HepG2 (cell line): ENCODE results near the gene CITED4. TPM values are rescaled to one million over a fixed set of nuclear protein-coding genes. Genes with fewer than 3 reads are reported as not detected.

Experiments used
- CHD4 ChIP-seq: fragments of 200-600 bp; sonication (generic); IDR thresholded peaks from 2 replicates; pipeline ENCODE4 v1.7.0; 2017; ENCODE audit warnings: mild to moderate bottlenecking, low read length, borderline replicate concordance
- DNMT3B ChIP-seq: conservative IDR thresholded peaks from 2 replicates; pipeline ENCODE4 v1.6.1; 2016; ENCODE audit warnings: missing biosample characterization, control low read depth
- E2F5 ChIP-seq: sonication (generic); formaldehyde crosslinking; conservative IDR thresholded peaks from 2 replicates; pipeline ENCODE4 v1.4.0; 2020; ENCODE audit warnings: missing genetic modification reagents
- FOXA1 ChIP-seq, 2 experiments: fragments of 450-650 bp in 1 of 2; sonication (generic) in 1 of 2; formaldehyde crosslinking in 1 of 2; IDR thresholded peaks; 2 replicates each; pipeline versions ENCODE4 v1.4.0 to v1.6.1; 2016 to 2020; ENCODE audit warnings: missing genetic modification reagents in 1 of 2
- FOXK1 ChIP-seq: sonication (generic); formaldehyde crosslinking; IDR thresholded peaks from 2 replicates; pipeline ENCODE4 v1.4.0; 2020; ENCODE audit warnings: low read depth, missing genetic modification reagents, borderline replicate concordance
- HMGXB4 ChIP-seq, 2 experiments: sonication (generic) in 1 of 2; formaldehyde crosslinking in 1 of 2; IDR thresholded peaks; 2 replicates each; pipeline versions ENCODE4 v1.4.0 to v1.6.1; 2018 to 2020; ENCODE audit warnings: missing genetic modification reagents in 2 of 2, borderline replicate concordance in 1 of 2, low read depth in 1 of 2, mild to moderate bottlenecking in 1 of 2, missing biosample characterization in 1 of 2
- IRF2 ChIP-seq: IDR thresholded peaks from 2 replicates; pipeline ENCODE4 v1.6.1; 2018; ENCODE audit warnings: missing genetic modification reagents, missing compliant biosample characterization
- IRF9 ChIP-seq: sonication (generic); formaldehyde crosslinking; IDR thresholded peaks from 2 replicates; pipeline ENCODE4 v1.8.0; 2022; ENCODE audit warnings: missing genetic modification reagents, mild to moderate bottlenecking, borderline replicate concordance
- KDM2A ChIP-seq: sonication (generic); formaldehyde crosslinking; IDR thresholded peaks from 2 replicates; pipeline ENCODE4 v1.4.0; 2020; ENCODE audit warnings: low read depth, missing genetic modification reagents, borderline replicate concordance
- KDM6A ChIP-seq: IDR thresholded peaks from 2 replicates; pipeline ENCODE4 v1.6.1; 2016; ENCODE audit warnings: low read depth
- KMT2A ChIP-seq: sonication (generic); formaldehyde crosslinking; IDR thresholded peaks from 2 replicates; pipeline ENCODE4 v1.4.0; 2020; ENCODE audit warnings: missing genetic modification reagents
- MIXL1 ChIP-seq: IDR thresholded peaks from 2 replicates; pipeline ENCODE4 v1.6.1; 2016
- SALL1 ChIP-seq: sonication (generic); formaldehyde crosslinking; IDR thresholded peaks from 2 replicates; pipeline ENCODE4 v1.8.0; 2022; ENCODE audit warnings: mild to moderate bottlenecking, missing genetic modification reagents
- SAP130 ChIP-seq: IDR thresholded peaks from 2 replicates; pipeline ENCODE4 v1.6.1; 2016; ENCODE audit warnings: low read depth
- SMAD3 ChIP-seq: sonication (generic); formaldehyde crosslinking; IDR thresholded peaks from 2 replicates; pipeline ENCODE4 v1.4.0; 2020; ENCODE audit warnings: missing genetic modification reagents
- SMAD9 ChIP-seq: sonication (generic); formaldehyde crosslinking; IDR thresholded peaks from 2 replicates; pipeline ENCODE4 v1.5.1; 2020; ENCODE audit warnings: mild to moderate bottlenecking, missing genetic modification reagents
- SRF ChIP-seq: IDR thresholded peaks from 2 replicates; pipeline ENCODE4 v1.6.1; 2011; ENCODE audit warnings: mild to moderate bottlenecking, low read depth, low read length, moderate library complexity
- STAG1 ChIP-seq: sonication (generic); formaldehyde crosslinking; IDR thresholded peaks from 2 replicates; pipeline ENCODE4 v1.4.0; 2020; ENCODE audit warnings: missing genetic modification reagents
- STAT5B ChIP-seq: sonication (generic); formaldehyde crosslinking; IDR thresholded peaks from 2 replicates; pipeline ENCODE4 v1.4.0; 2020; ENCODE audit warnings: missing genetic modification reagents
- TGIF2 ChIP-seq: IDR thresholded peaks from 2 replicates; pipeline ENCODE4 v1.6.1; 2016; ENCODE audit warnings: control low read depth, missing compliant biosample characterization
- ZNF143 ChIP-seq: sonication (generic); formaldehyde crosslinking; IDR thresholded peaks from 2 replicates; pipeline ENCODE4 v1.4.0; 2020; ENCODE audit warnings: missing genetic modification reagents
- ZNF619 ChIP-seq: sonication (generic); formaldehyde crosslinking; IDR thresholded peaks from 2 replicates; pipeline ENCODE4 v1.4.0; 2020; ENCODE audit warnings: mild to moderate bottlenecking, missing genetic modification reagents
- ZNF841 ChIP-seq: sonication (generic); formaldehyde crosslinking; IDR thresholded peaks from 2 replicates; pipeline ENCODE4 v1.8.1; 2023; ENCODE audit warnings: missing genetic modification reagents, borderline replicate concordance
- polyA plus RNA-seq, 8 experiments: library from polyadenylated mRNA; depleted of rRNA in 3 of 8; stranded (reverse) in 7 of 8; unstranded in 1 of 8; fragments of >200 nt; fragmentation: Illumina TruSeq in 4 of 8; extraction: Trizol in 4 of 8; gene quantifications; 2 replicates each; pipeline versions ENCODE4 v1.2.1 to v1.2.3, GENCODE V29; 2011 to 2016; ENCODE audit warnings: low read depth in 4 of 8, missing spikeins in 1 of 8, mixed read lengths in 1 of 8; ENCODE audit not compliant: insufficient read depth in 1 of 8
- total RNA-seq, 5 experiments: library from RNA; depleted of rRNA; stranded (reverse); fragments of >200 nt; fragmentation: Illumina TruSeq; extraction: Trizol; gene quantifications; 2 replicates each; pipeline ENCODE4 v1.2.3, GENCODE V29; 2016; ENCODE audit warnings: low read depth in 1 of 5
- TF ChIP-seq, protein P1 (sequence below): sonication (generic); formaldehyde crosslinking; IDR thresholded peaks from 2 replicates; pipeline ENCODE4 v1.5.0; 2020; ENCODE audit warnings: missing genetic modification reagents
- TF ChIP-seq, protein P2 (sequence below): sonication (generic); formaldehyde crosslinking; IDR thresholded peaks from 2 replicates; pipeline ENCODE4 v1.4.0; 2020; ENCODE audit warnings: missing genetic modification reagents, borderline replicate concordance

Gene CITED4
- total and polyA plus RNA-seq, 2 of the 13 experiments (the other 11 are each of a cell fraction or from before 2014, with no cell fraction given) = 1.5 to 9.9 TPM

DNA sequence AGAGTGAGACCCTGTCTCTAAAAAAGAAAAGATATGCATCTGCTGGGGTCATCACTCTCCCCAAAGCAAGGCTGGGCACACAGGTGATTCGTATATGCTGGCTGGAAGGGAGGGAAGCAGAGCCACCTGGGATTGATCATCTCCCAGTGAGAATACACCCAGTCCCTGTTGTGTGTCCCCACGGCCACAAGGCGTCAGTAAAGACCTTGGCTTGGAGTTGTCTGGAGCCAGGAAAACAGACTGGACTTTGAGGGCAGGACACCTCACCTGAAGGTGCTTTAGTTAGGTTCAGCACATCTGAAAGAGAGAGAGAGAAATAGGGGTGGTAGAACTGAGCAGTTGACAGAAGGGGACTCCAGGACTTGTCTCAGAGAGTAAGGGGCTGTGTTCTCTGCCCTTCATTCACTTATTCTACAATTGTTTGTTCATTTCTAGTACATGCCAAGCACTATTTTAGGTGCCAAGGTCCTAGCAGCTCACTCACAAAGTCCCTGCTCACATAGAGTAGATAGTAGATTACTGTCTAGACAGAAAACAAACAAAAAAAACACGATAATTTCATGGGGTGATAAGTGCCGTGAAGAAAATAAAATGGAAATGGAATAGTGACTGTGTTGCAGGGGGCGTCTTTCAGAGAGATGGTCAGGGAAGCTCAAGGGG lies 13.5 kb downstream of the CITED4 start (continued):
- TF ChIP-seq SALL1 (peak; percentile 53; the same call in 1 of the 2 replicates), KDM6A (CRISPR knock-in tag) (0 out of 2 replicates have a peak, but pooled peaks have one; percentile 29), SAP130 (CRISPR knock-in tag) (0 out of 2 replicates have a peak, but pooled peaks have one; percentile 9), DNMT3B (CRISPR knock-in tag) (0 out of 2 replicates have a peak, but pooled peaks have one; percentile 35), KMT2A (CRISPR knock-in tag) (no peak), KDM2A (peak; percentile 66), ZNF841 (CRISPR knock-in tag) (no peak), IRF9 (0 out of 2 replicates have a peak, but pooled peaks have one; percentile 36), SRF (no peak), FOXK1 (peak; percentile 38; the same call in 1 of the 2 replicates), SMAD9 (CRISPR knock-in tag) (no peak), CHD4 (no peak), HMGXB4 (CRISPR knock-in tag; IDR thresholded peaks at IDR 0.05; ENCODE audit: borderline replicate concordance in 1 of 2, low read depth in 1 of 2) (peak in 1 of 2 experiments; percentile 52; a peak in 1 of 4 replicates), ZNF619 (no peak), FOXA1 (IDR thresholded peaks at IDR 0.05) (no peak), FOXA1 (CRISPR knock-in tag; IDR thresholded peaks at IDR 0.05) (no peak), E2F5 (CRISPR knock-in tag) (no peak), ZNF143 (peak; percentile 24; the same call in 1 of the 2 replicates), TGIF2 (CRISPR knock-in tag) (0 out of 2 replicates have a peak, but pooled peaks have one; percentile 47), STAG1 (CRISPR knock-in tag) (peak; percentile 99), STAT5B (CRISPR knock-in tag) (no peak), SMAD3 (CRISPR knock-in tag) (peak; percentile 68; the same call in 1 of the 2 replicates), MIXL1 (peak; percentile 31; the same call in 1 of the 2 replicates), IRF2 (0 out of 2 replicates have a peak, but pooled peaks have one; percentile 24)
- TF ChIP-seq, protein P1, sequence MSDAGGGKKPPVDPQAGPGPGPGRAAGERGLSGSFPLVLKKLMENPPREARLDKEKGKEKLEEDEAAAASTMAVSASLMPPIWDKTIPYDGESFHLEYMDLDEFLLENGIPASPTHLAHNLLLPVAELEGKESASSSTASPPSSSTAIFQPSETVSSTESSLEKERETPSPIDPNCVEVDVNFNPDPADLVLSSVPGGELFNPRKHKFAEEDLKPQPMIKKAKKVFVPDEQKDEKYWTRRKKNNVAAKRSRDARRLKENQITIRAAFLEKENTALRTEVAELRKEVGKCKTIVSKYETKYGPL (CRISPR knock-in tag) = no peak
- TF ChIP-seq, protein P2, sequence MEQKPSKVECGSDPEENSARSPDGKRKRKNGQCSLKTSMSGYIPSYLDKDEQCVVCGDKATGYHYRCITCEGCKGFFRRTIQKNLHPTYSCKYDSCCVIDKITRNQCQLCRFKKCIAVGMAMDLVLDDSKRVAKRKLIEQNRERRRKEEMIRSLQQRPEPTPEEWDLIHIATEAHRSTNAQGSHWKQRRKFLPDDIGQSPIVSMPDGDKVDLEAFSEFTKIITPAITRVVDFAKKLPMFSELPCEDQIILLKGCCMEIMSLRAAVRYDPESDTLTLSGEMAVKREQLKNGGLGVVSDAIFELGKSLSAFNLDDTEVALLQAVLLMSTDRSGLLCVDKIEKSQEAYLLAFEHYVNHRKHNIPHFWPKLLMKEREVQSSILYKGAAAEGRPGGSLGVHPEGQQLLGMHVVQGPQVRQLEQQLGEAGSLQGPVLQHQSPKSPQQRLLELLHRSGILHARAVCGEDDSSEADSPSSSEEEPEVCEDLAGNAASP (CRISPR knock-in tag) = 0 out of 2 replicates have a peak, but pooled peaks have one; percentile 28
